Activated gamma-delta T cell (primary cell): ENCODE results near the gene AKAP6.
"Not testable (repeated sequence)": the region's sequence is repeated elsewhere in the genome, so short reads cannot be mapped to it uniquely, and the experiment has no call there.

Experiments used
- DNase-seq: peaks from one replicate; lab custom pipeline; 2025; lab: John Stamatoyannopoulos, UW

The AKAP6 gene

DNA sequence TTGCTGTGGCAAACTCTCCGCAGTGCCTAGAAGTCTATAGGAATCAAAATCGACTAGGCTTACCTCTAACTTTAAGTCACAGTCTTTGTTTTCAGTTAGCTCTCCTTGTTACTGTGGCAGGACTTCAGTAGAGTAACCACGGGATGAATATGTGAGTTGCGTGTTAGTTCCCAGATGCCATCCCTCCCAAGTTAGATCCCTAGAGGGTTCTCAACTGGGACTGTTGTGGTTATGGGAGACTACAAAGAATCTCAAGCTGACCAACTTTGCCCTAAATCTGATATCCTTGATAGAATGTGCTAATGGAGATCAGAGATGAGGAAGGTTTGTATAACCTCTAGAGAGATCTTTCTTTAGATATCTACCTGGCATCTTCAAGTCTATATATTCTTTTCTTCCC lies 208.1 kb downstream of the AKAP6 start:
- no peak for DNase-seq

DNA sequence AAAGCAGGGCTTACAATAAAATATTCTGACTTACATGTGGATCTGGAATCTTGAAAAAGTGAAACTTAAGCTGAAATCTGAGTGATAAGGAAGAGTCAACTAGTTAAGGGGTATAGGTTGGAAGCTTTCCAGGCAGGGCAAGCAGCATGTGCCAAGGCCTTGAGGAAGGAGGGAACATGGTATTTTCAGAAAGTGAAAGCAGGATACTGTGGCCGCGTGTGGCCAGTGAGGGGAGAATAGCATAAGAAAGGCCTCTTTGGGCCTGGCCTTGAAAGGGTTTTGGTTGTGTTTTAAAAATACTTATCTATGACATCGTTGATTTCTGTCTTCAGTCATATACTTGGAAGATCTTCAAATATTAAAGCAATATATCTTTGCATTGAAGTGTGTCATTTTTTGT lies 213.4 kb downstream of the AKAP6 start:
- DNase-seq, result no peak

DNA sequence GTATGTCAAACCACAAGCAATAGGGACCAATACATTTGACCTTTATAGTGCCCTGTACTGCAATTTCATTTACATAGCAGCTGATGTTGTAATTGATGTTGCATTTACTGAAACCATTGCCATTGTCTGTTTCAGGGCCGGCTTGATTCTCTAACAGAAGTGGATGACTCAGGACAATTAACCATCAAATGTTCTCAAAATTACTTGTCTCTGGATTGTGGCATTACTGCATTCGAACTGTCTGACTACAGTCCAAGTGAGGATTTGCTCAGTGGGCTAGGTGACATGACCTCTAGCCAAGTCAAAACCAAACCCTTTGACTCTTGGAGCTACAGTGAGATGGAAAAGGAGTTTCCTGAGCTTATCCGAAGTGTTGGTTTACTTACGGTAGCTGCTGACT lies 216.0 kb downstream of the AKAP6 start:
- DNase-seq, result no peak

- no peak for DNase-seq
Observed at GRCh38 chr14:32545506-32546210, 216.6 kb downstream of the AKAP6 start.

DNA sequence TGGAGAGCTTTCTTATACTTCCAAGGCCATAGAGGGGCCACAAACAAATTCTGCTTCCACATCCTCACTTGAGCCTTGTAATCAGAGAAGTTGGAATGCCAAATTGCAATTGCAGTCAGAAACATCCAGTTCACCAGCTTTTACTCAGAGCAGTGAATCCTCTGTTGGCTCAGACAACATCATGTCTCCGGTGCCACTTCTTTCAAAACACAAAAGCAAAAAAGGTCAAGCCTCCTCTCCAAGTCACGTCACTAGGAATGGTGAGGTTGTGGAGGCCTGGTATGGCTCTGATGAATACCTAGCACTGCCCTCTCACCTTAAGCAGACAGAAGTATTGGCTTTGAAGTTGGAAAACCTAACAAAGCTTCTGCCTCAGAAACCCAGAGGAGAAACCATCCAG lies 217.1 kb downstream of the AKAP6 start:
- no peak for DNase-seq

GRCh38 chr14:32552766-32553165 lies 223.7 kb downstream of the AKAP6 start:
- no peak for DNase-seq

DNA sequence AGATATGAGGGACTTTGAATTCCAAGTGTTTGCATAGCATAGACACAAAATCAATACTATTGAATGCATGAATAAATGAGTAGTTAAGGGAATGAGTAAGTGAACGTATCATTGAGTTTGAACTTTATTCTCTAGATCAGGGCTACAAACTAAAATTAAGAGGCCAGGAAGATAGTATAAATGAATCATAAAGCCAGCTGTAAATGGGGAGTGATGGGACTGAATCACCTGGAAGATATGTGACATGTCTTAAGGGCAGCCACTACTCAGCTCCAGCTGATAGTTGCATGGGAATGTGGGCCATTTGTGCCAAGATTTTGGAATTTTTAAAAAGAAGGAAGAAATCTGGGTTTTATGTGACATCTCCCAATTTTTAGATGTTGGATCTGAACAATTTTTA lies 229.9 kb downstream of the AKAP6 start:
- DNase-seq, result no peak

DNA sequence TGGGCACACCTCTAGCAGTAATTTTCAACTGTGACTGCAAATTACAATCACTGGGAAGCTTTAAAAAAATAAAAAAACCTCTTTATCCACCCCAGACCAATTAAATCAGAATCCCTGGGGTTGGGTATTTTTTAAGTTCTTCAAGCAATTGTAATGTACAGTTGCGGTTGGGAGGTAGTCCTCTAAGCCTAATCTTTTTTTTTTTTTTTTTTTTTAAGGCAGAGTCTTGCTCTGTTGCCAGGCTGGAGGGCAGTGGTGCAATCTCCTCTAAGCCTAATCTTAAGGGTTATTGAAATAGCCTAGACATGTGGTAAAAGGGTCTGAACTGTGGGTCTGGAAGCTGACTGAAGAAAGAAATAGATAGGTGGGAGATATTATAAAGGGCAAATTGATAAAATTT lies 230.5 kb downstream of the AKAP6 start:
- no peak for DNase-seq

GRCh38 chr14:32560209-32560857 lies 231.2 kb downstream of the AKAP6 start:
- no peak for DNase-seq

- no peak for DNase-seq
Observed at GRCh38 chr14:32561520-32561919, 232.4 kb downstream of the AKAP6 start.

GRCh38 chr14:32564596-32564995 lies 235.5 kb downstream of the AKAP6 start:
- no peak for DNase-seq

GRCh38 chr14:32565256-32565655 lies 236.2 kb downstream of the AKAP6 start:
- no peak for DNase-seq

DNA sequence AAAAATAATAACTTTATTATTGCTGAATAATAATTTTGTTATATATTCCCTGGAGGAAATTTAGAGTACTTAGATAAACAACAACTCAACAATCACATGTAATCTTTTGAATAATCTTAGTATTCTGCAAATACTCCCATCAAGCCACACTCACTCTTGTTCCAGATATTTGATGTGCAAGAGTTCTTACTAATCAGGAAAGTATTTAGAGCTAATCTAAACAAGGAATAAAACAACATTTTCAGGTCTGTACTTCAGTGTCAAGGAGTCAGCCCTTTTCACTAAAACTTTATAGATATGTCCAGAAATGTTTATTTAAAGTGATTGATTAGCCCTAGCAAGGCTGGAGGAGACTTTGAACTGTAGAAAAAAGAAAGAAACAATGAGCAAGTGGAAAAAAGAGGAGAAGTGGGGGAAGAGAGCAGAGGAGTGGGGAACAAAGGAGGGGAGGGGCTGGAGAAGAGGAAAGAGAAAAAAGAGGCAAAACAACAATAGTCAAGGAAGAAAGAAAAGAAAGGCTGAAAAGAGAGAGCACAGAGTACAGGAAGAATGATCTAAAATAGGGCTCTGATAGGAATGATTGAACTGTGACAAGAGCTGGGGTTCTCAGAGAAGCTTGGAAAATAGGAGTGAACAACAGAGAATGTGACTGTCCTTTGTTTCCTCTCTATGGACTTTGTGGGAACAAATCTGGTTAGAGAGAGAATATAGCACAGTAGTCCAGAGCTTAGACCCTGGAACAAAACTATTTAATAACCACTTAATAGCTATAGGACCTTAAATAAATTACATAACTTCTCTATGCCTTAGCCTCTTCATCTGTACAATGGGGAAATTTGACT lies 238.7 kb downstream of the AKAP6 start:
- DNase-seq, result no peak

- DNase-seq, result no peak
Observed at GRCh38 chr14:32571551-32571950, 242.5 kb downstream of the AKAP6 start.

GRCh38 chr14:32571995-32572866 lies 243.1 kb downstream of the AKAP6 start:
- no peak for DNase-seq

DNA sequence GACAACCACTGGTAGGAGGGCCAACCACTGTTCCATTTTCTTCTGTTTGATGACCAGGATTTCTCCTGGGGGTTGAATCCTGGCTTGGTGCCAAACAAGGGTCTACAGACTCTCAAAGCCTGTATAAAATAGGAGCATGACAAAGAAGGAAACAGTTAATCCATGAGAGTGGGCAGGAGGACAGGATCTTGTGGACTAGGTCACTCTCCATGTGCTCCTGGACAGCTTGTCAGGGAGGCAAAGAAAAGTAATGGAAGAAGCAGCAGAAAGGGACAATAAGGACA lies 243.7 kb downstream of the AKAP6 start:
- DNase-seq, result no peak

- no peak for DNase-seq
Observed at GRCh38 chr14:32574269-32574668, 245.2 kb downstream of the AKAP6 start.

DNA sequence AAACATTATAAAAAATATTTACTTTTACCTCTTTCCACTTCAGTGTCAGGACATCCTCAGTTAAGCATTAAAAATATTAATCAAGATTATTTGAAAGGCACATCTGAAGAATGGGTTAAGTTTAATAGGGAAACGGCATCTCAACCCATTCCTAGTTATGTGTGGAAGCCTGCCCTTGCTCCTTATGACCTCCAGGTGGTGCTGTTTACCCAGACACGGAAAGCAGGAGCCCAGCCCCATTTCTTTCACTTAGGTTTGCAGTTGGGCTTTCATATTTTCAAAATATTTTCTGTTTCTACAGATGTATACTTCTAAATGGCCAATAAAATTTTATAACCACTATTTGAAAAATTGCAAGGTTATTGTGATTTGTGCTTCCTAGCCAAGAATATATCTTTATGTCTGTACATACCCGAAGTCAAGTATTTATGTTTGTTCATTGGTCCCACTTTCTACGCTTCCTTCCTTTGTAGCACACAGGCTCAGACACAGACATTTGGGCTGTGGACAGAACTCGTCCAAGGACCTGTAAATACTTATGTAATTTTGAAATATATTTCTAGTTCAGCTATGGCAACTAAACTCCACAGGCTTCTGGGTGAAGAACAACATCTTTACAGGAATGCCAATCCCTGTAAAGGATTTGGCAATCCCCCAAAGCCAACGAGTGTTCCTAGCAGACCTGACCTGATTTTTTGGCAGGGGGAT lies 247.1 kb downstream of the AKAP6 start:
- no peak for DNase-seq

DNA sequence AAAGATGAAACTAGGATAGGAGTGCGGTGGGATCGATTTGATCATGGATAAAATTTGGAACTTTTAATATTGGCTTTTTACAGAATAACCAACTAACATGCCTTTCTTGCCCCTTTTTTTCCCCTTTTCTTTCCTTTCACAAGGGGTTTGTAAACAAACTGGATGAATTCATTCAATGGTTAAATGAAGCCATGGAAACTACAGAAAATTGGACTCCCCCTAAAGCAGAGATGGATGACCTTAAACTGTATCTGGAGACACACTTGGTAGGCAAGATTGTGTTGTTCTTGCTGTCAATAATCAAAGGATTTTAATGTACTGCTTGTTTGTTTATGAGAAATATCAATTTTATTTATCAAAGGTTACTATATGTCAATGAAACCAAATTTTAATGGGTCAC lies 247.9 kb downstream of the AKAP6 start:
- DNase-seq, result no peak

DNA sequence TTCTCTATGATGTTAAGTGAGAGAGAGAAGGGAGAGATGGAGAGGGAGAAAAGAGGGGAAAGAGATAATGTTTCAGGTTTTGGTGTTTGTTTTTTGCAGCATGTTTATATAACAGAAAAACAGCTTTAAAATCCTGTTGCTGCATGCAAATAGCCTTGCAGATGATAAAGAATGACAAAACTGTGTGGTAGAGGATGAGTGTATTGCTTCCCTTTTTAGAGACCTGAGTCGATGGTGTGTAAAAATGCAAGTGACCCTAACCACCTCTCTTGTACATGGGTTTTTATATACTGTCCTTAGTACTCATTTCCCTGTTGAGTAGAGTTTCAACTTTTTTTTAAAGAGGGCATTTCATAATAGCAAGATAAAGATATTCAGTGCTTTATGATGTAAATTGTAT lies 249.1 kb downstream of the AKAP6 start:
- no peak for DNase-seq

GRCh38 chr14:32583427-32583826 lies 254.3 kb downstream of the AKAP6 start:
- DNase-seq, result not testable (repeated sequence)

DNA sequence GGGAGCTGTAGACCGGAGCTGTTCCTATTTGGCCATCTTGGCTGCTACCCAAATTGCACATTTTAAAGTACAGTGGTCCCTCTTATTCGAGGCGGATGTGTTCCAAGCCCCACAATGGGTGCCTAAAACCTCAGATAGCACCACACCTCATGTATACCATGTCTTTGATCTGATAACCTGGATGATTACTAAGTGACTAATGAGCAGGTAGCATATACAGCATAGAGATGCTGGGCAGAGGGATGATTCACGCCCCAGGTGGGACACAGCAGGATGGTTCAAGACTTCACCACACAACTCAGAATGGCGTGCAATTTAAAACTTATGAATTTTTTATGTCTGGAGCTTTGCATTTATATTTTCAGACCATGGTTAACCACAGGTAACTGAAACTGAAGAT lies 255.0 kb downstream of the AKAP6 start:
- no peak for DNase-seq
